ENCODE results near the gene SLC2A13.

GRCh38 chr12:39780411-39780912, 325.4 kb downstream of the SLC2A13 start:
- TF ChIP-seq POLR2A (IDR thresholded peaks at IDR 0.05; ENCODE audit: low read depth, low read length) (no peak), TAF1 (IDR thresholded peaks at IDR 0.05; ENCODE audit: borderline replicate concordance, low read depth, low read length) (no peak), POLR2AphosphoS5 (IDR thresholded peaks at IDR 0.05; ENCODE audit: low read depth, low read length) (no peak)
